ENCODE measurements around the gene MYOM3. TPM values are rescaled to one million over a fixed set of nuclear protein-coding genes. Genes with fewer than 3 reads are reported as not detected.

Gene MYOM3
- total and polyA plus RNA-seq, 2 of the 13 experiments (the other 11 are each of a cell fraction or from before 2014, with no cell fraction given) = 5.8 to 15.3 TPM

DNA sequence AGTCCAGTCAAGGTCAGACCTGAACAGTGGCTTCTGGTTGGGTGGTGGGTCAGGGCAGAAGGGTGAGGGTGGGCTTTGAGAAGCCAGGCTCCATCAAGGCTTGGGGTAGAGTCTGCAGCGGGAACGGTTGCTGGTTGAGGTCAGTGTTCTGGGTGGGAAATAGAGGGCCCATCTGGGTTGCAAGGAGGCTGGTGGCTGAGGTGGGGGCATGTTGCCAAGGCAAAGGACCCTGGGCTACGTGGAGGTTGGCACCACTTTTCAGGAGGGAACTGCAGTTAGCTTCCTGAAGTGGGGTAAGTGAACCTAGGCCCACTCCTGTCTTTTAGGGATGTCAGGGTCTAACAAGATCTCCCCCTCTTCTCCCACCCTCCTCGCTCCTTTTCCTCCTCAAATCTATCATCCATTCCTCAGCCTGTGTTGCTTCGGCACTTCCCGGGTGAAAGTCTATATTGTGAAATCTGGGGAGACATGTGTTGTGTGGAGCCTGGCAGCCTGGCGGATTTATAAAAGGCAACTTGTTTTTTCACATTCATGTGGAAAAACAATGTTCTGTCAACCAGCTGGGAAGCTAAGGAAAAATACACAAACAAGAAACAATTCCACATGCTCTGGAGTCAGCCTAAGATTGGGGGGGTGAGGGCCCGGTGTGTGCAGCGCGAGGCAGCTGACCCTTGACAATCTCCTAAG is 29.5 kb upstream of the MYOM3 start (continued):
- TF ChIP-seq, protein P1, sequence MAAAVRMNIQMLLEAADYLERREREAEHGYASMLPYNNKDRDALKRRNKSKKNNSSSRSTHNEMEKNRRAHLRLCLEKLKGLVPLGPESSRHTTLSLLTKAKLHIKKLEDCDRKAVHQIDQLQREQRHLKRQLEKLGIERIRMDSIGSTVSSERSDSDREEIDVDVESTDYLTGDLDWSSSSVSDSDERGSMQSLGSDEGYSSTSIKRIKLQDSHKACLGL (CRISPR knock-in tag; IDR thresholded peaks at IDR 0.05) = no peak
- TF ChIP-seq MIXL1 (CRISPR knock-in tag; IDR thresholded peaks at IDR 0.05) = no peak
- peak; percentile 73 for TF ChIP-seq HNF4G (IDR thresholded peaks at IDR 0.05; ENCODE audit: borderline replicate concordance, low read depth, low read length)
- TF ChIP-seq HNF4G (CRISPR knock-in tag; IDR thresholded peaks at IDR 0.05; ENCODE audit: borderline replicate concordance, low read depth) = no peak
- TF ChIP-seq ZNF33A (CRISPR knock-in tag; IDR thresholded peaks at IDR 0.05; ENCODE audit: borderline replicate concordance) = no peak
- no peak for TF ChIP-seq SMAD9 (CRISPR knock-in tag; IDR thresholded peaks at IDR 0.05)
- TF ChIP-seq, protein P2, sequence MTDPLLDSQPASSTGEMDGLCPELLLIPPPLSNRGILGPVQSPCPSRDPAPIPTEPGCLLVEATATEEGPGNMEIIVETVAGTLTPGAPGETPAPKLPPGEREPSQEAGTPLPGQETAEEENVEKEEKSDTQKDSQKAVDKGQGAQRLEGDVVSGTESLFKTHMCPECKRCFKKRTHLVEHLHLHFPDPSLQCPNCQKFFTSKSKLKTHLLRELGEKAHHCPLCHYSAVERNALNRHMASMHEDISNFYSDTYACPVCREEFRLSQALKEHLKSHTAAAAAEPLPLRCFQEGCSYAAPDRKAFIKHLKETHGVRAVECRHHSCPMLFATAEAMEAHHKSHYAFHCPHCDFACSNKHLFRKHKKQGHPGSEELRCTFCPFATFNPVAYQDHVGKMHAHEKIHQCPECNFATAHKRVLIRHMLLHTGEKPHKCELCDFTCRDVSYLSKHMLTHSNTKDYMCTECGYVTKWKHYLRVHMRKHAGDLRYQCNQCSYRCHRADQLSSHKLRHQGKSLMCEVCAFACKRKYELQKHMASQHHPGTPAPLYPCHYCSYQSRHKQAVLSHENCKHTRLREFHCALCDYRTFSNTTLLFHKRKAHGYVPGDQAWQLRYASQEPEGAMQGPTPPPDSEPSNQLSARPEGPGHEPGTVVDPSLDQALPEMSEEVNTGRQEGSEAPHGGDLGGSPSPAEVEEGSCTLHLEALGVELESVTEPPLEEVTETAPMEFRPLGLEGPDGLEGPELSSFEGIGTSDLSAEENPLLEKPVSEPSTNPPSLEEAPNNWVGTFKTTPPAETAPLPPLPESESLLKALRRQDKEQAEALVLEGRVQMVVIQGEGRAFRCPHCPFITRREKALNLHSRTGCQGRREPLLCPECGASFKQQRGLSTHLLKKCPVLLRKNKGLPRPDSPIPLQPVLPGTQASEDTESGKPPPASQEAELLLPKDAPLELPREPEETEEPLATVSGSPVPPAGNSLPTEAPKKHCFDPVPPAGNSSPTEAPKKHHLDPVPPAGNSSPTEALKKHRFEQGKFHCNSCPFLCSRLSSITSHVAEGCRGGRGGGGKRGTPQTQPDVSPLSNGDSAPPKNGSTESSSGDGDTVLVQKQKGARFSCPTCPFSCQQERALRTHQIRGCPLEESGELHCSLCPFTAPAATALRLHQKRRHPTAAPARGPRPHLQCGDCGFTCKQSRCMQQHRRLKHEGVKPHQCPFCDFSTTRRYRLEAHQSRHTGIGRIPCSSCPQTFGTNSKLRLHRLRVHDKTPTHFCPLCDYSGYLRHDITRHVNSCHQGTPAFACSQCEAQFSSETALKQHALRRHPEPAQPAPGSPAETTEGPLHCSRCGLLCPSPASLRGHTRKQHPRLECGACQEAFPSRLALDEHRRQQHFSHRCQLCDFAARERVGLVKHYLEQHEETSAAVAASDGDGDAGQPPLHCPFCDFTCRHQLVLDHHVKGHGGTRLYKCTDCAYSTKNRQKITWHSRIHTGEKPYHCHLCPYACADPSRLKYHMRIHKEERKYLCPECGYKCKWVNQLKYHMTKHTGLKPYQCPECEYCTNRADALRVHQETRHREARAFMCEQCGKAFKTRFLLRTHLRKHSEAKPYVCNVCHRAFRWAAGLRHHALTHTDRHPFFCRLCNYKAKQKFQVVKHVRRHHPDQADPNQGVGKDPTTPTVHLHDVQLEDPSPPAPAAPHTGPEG (CRISPR knock-in tag; IDR thresholded peaks at IDR 0.05) = no peak
- TF ChIP-seq ATAD3A (CRISPR knock-in tag; IDR thresholded peaks at IDR 0.05) = no peak
- no peak for TF ChIP-seq THAP11 (CRISPR knock-in tag; IDR thresholded peaks at IDR 0.05)
- no peak for TF ChIP-seq ARNT2 (CRISPR knock-in tag; IDR thresholded peaks at IDR 0.05; ENCODE audit: low read depth)
- TF ChIP-seq, protein P3, sequence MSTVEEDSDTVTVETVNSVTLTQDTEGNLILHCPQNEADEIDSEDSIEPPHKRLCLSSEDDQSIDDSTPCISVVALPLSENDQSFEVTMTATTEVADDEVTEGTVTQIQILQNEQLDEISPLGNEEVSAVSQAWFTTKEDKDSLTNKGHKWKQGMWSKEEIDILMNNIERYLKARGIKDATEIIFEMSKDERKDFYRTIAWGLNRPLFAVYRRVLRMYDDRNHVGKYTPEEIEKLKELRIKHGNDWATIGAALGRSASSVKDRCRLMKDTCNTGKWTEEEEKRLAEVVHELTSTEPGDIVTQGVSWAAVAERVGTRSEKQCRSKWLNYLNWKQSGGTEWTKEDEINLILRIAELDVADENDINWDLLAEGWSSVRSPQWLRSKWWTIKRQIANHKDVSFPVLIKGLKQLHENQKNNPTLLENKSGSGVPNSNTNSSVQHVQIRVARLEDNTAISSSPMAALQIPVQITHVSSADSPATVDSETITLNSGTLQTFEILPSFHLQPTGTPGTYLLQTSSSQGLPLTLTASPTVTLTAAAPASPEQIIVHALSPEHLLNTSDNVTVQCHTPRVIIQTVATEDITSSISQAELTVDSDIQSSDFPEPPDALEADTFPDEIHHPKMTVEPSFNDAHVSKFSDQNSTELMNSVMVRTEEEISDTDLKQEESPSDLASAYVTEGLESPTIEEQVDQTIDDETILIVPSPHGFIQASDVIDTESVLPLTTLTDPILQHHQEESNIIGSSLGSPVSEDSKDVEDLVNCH (CRISPR knock-in tag; IDR thresholded peaks at IDR 0.05) = no peak
- no peak for TF ChIP-seq ZNF749 (CRISPR knock-in tag; IDR thresholded peaks at IDR 0.05; ENCODE audit: borderline replicate concordance)
- TF ChIP-seq ZNF598 (CRISPR knock-in tag; IDR thresholded peaks at IDR 0.05; ENCODE audit: borderline replicate concordance) = no peak
- no peak for TF ChIP-seq SALL2 (CRISPR knock-in tag; IDR thresholded peaks at IDR 0.05)
- TF ChIP-seq, protein P4, sequence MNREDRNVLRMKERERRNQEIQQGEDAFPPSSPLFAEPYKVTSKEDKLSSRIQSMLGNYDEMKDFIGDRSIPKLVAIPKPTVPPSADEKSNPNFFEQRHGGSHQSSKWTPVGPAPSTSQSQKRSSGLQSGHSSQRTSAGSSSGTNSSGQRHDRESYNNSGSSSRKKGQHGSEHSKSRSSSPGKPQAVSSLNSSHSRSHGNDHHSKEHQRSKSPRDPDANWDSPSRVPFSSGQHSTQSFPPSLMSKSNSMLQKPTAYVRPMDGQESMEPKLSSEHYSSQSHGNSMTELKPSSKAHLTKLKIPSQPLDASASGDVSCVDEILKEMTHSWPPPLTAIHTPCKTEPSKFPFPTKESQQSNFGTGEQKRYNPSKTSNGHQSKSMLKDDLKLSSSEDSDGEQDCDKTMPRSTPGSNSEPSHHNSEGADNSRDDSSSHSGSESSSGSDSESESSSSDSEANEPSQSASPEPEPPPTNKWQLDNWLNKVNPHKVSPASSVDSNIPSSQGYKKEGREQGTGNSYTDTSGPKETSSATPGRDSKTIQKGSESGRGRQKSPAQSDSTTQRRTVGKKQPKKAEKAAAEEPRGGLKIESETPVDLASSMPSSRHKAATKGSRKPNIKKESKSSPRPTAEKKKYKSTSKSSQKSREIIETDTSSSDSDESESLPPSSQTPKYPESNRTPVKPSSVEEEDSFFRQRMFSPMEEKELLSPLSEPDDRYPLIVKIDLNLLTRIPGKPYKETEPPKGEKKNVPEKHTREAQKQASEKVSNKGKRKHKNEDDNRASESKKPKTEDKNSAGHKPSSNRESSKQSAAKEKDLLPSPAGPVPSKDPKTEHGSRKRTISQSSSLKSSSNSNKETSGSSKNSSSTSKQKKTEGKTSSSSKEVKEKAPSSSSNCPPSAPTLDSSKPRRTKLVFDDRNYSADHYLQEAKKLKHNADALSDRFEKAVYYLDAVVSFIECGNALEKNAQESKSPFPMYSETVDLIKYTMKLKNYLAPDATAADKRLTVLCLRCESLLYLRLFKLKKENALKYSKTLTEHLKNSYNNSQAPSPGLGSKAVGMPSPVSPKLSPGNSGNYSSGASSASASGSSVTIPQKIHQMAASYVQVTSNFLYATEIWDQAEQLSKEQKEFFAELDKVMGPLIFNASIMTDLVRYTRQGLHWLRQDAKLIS (CRISPR knock-in tag; IDR thresholded peaks at IDR 0.05) = no peak
- TF ChIP-seq SAP130 (CRISPR knock-in tag; IDR thresholded peaks at IDR 0.05; ENCODE audit: low read depth) = peak; percentile 59; the same call in 1 of the 2 replicates
- TF ChIP-seq FOXP1 (IDR thresholded peaks at IDR 0.05) = no peak
- TF ChIP-seq FOXP1 (CRISPR knock-in tag; IDR thresholded peaks at IDR 0.05) = peak; percentile 63
- no peak for TF ChIP-seq EHMT2 (IDR thresholded peaks at IDR 0.05; ENCODE audit: borderline replicate concordance, low read depth, low read length)

All from HepG2 (cell line).